H1 (cell line): ENCODE data around the gene ITPKB.

Experiments
- BRCA1 ChIP-seq: IDR thresholded peaks from 2 replicates; pipeline ENCODE4 v1.6.1; 2012; ENCODE audit warnings: low read depth, low read length, improper control_type of control experiment
- EP300 ChIP-seq, 2 experiments: IDR thresholded peaks; 1 replicate in 1 of 2; 2 replicates in 1 of 2; pipeline ENCODE4 v1.6.1; 2011 to 2012; ENCODE audit warnings: low read depth in 2 of 2, low read length in 2 of 2, mild to moderate bottlenecking in 2 of 2, borderline replicate concordance in 1 of 2, inconsistent platforms in 1 of 2, moderate library complexity in 1 of 2
- JUN ChIP-seq: IDR thresholded peaks from 2 replicates; pipeline ENCODE4 v1.6.1; 2011; ENCODE audit warnings: low read depth, mild to moderate bottlenecking, improper control_type of control experiment, low read length
- JUND ChIP-seq: IDR thresholded peaks from 2 replicates; pipeline ENCODE4 v1.6.1; 2011; ENCODE audit warnings: mild to moderate bottlenecking, improper control_type of control experiment, low read length
- KDM1A ChIP-seq: fragments of 200-600, 300-600 bp; sonication (generic); IDR thresholded peaks from 2 replicates; pipeline ENCODE4 v1.7.1; 2016; ENCODE audit warnings: mild to moderate bottlenecking, low read length, borderline replicate concordance
- NRF1 ChIP-seq: IDR thresholded peaks from 2 replicates; pipeline ENCODE4 v1.6.1; 2011; ENCODE audit warnings: mild to moderate bottlenecking, low read depth, low read length, improper control_type of control experiment
- PHF8 ChIP-seq: fragments of 200-600 bp; sonication (generic); conservative IDR thresholded peaks from 2 replicates; pipeline ENCODE4 v1.7.1; 2012; ENCODE audit warnings: low read depth, mild to moderate bottlenecking, inconsistent platforms, low read length, moderate library complexity
- POLR2A ChIP-seq, 2 experiments: IDR thresholded peaks; 1 replicate in 1 of 2; 2 replicates in 1 of 2; pipeline ENCODE4 v1.6.1; 2011; ENCODE audit warnings: low read depth in 2 of 2, low read length in 2 of 2, mild to moderate bottlenecking in 2 of 2; ENCODE audit errors: control extremely low read depth in 1 of 2
- POLR2AphosphoS5 ChIP-seq: IDR thresholded peaks from 2 replicates; pipeline ENCODE4 v1.6.1; 2011; ENCODE audit warnings: low read depth, low read length
- SIN3A ChIP-seq, 2 experiments: IDR thresholded peaks in 1 of 2; conservative IDR thresholded peaks in 1 of 2; 2 replicates each; pipeline ENCODE4 v1.6.1; 2011 to 2012; ENCODE audit warnings: low read length in 2 of 2, improper control_type of control experiment in 1 of 2, low read depth in 1 of 2, mild to moderate bottlenecking in 1 of 2
- SUZ12 ChIP-seq: fragments of 200-600 bp; sonication (generic); IDR thresholded peaks from 2 replicates; pipeline ENCODE4 v1.6.1; 2012; ENCODE audit warnings: mild to moderate bottlenecking, inconsistent platforms, low read length, moderate library complexity, mixed read lengths
- ZNF274 ChIP-seq: IDR thresholded peaks from 2 replicates; pipeline ENCODE4 v1.7.0; 2012; ENCODE audit warnings: low read length, borderline replicate concordance; ENCODE audit errors: extremely low read depth
- TF ChIP-seq, protein P1 (sequence below): IDR thresholded peaks from 2 replicates; pipeline ENCODE4 v1.6.1; 2011; ENCODE audit warnings: low read length, improper control_type of control experiment

DNA sequence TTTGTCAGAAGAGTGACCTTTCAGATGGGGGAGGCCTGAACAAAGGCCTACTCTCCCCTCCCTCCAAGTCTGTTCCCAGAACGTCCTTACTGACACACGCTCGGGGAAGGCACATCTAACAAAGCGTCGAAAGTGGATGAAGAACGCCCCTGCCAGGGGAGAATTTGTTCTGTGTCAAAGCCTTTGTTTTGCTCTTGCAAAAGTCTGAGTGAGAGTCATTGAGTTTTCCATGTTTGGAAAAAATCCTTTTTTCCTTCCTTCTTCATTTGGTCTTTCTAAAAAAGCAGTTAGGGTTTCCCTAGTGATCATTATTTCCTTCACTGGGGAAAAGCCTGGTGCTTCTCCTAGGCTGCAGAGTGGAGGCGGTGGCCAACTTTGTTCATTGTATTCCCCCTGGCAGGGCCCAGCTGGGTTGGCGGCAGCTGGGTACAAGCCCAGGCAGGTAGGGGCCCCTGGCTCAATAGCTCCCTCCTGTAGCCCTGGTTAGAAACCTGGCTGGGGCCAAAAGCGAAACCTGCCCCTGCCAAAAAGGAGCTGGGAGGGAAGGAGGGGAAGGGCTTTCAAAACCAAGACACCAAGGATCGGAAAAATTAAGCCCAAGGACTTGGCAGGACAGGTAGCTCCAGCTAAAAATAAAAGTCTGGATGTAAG lies 81.1 kb downstream of the ITPKB start:
- TF ChIP-seq PHF8 (no peak), EP300 (IDR thresholded peaks at IDR 0.05; ENCODE audit: borderline replicate concordance in 1 of 2, low read depth in 2 of 2, low read length in 2 of 2) (no peak), SUZ12 (no peak), KDM1A (no peak), POLR2A (IDR thresholded peaks at IDR 0.05; ENCODE audit: control extremely low read depth in 1 of 2, low read depth in 2 of 2, low read length in 2 of 2) (no peak), ZNF274 (no peak), JUND (no peak), NRF1 (no peak), POLR2AphosphoS5 (no peak), BRCA1 (no peak), JUN (no peak), SIN3A (conservative IDR thresholded peaks at IDR 0.05 in 1 of 2, IDR thresholded peaks at IDR 0.05 in 1 of 2; ENCODE audit: low read depth in 1 of 2, low read length in 2 of 2) (no peak)
- TF ChIP-seq, protein P1, sequence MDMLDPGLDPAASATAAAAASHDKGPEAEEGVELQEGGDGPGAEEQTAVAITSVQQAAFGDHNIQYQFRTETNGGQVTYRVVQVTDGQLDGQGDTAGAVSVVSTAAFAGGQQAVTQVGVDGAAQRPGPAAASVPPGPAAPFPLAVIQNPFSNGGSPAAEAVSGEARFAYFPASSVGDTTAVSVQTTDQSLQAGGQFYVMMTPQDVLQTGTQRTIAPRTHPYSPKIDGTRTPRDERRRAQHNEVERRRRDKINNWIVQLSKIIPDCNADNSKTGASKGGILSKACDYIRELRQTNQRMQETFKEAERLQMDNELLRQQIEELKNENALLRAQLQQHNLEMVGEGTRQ, result no peak
